Measurements from ENCODE around the gene ZNF283.
"Not testable (repeated sequence)": the region's sequence is repeated elsewhere in the genome, so short reads cannot be mapped to it uniquely, and the experiment has no call there.

- TF ChIP-seq SRSF9 (IDR thresholded peaks at IDR 0.05; ENCODE audit: borderline replicate concordance, low read depth, low read length); ATF3 (IDR thresholded peaks at IDR 0.05); ATF3 (CRISPR knock-in tag; conservative IDR thresholded peaks at IDR 0.05); POLR2AphosphoS5 (IDR thresholded peaks at IDR 0.05; ENCODE audit: control insufficient read depth, insufficient read depth, low read depth, low read length); ZBTB12 (CRISPR knock-in tag; IDR thresholded peaks at IDR 0.05); NR2C2 (CRISPR knock-in tag; IDR thresholded peaks at IDR 0.05); NR2C2 (tag; IDR thresholded peaks at IDR 0.05); CTCF (IDR thresholded peaks at IDR 0.05 in 2 of 3, conservative IDR thresholded peaks at IDR 0.05 in 1 of 3; ENCODE audit: insufficient read depth in 2 of 3, low read depth in 1 of 3, low read length in 3 of 3); EZH2 (IDR thresholded peaks at IDR 0.05; ENCODE audit: borderline replicate concordance, low read depth, low read length); ZFP36 (IDR thresholded peaks at IDR 0.05; ENCODE audit: low read depth, low read length, partially characterized antibody): not testable (repeated sequence)
Observed at GRCh38 chr19:43866923-43867322, 39.8 kb downstream of the ZNF283 start.

Measured in K562 (cell line).